HuH-7.5 (cell line): ENCODE results near the gene APOD.
A peak's percentile ranks its signal among the peaks of the same experiment; 100 is the strongest.

Experiments used
- DNase-seq: peaks from one replicate; pipeline ENCODE4 v3.0.0; 2011; ENCODE audit warnings: low spot score

The APOD gene

DNA sequence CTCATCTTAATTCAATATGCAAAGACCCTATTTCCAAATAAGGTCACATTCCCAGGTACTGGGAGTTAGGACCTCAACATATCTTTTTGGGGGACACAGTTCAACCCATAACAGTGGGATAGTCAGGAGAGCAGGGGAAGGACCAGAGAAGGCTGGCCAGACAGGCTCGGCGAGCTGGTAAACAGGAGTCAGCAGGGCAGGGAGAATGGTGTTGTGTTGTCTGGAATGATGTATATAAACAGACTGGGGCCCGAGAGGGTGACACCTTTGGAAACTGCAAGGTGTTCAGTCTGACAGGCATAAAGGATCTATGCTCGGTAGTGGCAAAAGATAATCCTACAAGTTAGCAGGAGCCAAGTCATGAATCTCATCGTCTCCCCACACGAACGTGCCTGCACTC lies 30.5 kb downstream of the APOD start:
- DNase-seq = no peak

DNA sequence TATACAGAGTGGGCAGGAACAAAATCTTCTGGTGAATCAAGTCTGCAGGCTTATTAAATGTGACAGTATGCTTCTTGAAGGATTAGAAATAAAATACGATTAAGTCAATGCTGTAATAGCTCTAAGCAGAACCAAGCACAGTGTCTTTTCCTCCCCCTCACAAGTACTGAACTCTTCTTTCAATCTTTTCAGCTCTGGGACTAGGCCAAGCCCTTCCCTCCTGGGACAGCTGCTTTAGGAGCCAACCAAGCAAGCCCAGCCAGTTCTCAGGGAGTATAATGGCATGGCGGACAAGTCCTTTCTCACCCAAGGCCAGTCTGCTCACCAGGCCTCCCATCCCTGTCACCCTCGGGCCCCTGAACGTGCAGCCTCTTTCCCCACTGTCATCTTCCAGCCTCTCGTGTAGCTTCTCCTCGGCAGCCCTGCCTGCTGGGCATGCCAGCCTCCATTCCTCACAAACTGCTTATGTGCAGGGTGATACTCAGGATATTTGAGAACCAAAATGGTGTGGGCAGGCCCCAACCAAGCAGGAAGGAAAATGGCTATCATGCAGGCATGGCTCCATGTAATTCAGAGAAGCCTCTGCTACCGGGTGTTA lies 32.3 kb downstream of the APOD start:
- no peak for DNase-seq

DNA sequence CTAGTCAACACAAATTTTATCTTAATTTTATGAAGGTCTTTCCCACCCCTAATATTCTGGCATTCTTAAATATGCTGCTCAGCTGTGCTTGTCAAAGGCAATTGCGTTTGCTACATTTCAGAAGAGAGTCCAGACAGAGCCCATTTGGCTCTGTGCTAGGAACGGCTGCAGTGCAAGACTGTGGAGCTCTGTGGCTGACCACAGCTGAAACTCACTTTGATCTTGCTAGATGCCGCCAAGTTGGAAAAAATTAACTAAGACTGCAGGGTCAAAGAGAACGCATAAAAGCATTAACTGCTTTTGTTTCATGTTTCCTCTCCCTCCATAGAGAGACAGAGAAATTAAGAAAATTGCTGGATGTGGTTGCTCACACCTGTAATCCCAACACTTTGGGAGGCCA lies 33.0 kb downstream of the APOD start:
- no peak for DNase-seq

DNA sequence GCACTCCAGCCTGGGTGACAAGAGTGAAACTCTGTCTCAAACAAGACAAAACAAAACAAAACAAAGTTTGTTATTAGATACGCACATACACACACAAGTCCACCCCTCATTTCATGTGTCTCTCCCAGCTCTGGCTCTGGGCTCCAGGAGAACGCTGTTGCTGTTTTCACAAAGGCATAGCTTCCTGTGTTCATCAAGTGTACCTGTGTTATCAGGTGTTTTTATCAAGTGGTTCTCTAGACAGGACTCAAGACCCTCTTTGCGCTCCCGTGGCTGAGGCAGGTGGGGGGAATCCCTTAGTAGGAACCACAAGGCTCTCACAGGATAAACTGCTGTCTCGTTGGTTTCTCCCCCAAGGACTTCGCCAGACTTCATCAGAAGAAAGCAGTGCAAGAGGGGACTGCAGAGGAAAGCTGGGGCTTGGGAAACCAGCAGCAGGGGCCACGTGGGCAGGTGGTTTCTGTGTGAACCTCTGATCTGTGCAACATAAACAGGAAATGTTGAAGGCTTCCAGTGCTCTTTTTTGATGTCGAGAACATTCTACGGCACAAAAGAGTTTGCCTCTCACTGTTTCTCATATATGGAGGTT lies 33.7 kb downstream of the APOD start:
- no peak for DNase-seq

DNA sequence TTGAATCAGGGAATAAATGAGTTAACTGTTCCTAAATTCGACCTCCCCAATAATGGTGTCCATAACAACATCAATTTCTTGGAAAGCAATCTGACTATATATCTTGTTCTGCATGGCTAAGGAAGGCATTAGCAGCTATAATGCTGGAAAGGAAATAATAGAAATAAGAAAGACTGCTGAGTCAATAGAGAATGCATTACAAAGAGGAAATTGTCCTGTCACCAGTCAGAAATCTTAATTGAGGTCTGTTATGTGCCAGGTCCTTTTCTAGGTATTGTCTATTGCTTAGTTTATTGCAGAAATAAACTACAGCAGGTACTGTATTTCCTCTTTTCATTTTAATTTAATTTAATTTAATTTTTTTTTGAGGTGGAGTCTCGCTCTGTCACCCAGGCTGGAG lies 34.8 kb downstream of the APOD start:
- no peak for DNase-seq

DNA sequence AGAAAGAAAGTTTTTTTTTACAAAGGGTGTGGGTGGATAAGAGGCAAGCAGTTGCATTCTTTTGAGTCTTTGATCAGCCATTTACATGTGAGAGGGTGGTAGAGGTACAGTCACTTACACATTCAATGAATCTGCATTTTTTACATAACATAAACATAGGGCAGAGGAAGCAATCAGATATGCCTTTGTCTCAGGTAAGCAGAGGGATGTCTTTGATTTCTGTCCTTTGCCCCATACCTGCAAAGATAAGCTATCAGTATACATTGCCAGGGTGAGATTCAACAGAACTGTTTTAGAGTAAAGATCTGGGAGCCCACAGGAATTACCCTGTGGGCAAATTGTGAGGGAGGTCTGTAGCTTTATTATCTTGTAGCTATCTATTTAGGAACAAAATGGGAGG lies 35.2 kb downstream of the APOD start:
- DNase-seq = no peak

DNA sequence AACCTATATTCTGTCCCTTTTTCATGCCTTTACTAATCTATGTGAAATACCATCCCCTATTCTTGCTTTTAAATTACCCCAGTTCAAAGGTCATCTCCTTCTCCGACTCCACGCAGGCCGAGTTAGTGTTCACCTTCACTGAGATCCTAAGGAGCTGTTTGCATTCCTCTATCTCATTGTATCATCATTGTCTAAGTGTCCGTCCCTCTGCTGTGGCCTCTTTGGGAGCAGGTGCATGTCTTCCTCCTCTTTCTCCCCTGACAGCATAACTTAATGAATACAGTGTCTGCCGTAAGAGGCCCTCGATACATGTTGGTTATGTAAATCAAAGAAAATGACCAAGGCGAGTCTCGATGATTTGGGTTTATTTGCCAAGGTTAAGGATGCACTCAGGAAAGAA lies 35.7 kb downstream of the APOD start:
- no peak for DNase-seq

DNA sequence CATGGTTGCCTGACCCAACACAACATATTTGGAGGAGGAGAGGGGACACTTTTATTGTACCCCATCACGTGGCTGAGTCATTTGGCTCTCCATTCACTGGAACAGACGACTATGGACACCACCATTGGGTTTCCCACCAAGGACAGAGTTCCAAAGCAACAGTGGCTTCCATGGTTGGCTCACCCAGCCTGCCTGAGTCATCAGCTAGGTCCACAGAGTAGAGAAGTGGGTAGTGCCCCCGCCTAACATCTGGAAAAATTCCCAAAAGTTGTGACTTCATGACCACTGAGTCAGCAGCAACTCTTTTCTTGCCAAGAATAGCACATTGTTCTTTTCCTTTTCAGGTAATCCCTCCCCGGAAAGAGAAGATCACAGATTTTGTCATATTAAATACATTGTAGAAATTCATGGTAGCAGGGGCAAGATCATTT lies 37.6 kb downstream of the APOD start:
- no peak for DNase-seq

DNA sequence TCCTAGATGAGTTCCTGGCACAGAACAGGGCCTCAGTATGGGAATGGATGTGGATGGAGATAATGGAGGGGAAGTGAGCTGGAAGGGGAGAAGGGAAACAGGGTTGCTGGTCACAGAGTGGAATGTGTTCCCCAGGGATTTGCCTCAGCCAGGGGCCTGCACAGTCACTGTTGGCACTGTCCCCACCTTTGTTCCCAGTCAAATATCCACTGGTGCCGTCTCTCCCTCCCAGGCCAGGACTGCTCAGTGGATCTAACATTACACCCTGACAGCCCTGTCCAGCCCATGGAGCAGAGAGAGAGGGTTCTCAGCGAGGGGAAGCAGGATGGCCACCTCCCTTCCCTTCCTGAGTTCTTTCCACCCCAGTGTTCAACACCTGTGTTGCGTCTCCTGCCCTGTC lies 39.1 kb downstream of the APOD start:
- DNase-seq = no peak

DNA sequence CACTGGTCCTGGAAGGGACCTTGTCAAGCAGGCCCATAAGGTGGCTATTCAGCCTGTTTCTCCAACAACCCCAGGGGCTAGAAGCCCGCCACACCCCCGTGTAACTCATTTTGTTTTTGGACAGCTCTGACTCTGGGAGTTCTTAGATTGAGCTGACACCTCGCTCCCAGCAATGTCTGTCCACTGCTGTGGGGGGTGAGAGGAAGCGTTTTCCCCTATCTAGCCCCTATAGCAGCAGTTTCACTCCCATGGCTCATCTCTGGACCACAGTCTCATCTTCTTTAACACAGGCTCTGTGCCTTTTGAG lies 39.6 kb downstream of the APOD start:
- DNase-seq = no peak

DNA sequence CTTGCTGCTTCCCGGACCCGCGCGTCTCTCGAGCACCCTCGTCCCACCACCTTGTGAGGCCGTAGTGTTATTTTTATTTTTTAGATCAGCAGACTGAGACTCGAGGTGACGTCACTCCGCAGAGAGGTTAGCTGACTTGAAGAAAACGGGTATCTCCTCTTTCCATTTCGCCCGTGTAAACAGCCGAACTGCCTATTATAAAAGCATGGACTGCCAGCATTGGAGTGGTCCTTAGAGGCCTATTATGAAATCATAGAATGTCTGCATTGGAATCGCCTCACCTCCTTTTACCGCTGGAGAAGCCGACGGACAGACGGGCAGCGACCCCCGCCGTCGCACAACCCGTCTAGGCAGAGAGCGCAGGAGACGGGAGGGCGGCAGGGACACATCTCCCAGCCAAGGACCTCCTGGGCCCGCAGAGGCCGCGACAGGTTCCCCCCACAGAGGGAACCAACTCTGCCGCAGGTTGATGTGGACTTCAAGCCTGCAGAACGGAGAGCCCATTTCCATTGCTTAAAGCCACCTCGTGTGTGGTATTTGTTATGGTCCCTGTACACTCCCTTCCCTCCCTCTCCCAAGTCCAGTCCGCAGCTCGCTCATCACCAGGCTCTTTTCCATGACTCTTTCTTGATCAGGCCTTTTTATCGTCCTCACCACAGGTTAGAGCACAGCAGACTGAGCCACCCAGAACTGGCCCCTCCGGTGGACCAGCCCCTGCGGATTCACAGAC lies 40.1 kb downstream of the APOD start:
- DNase-seq = peak; percentile 16

DNA sequence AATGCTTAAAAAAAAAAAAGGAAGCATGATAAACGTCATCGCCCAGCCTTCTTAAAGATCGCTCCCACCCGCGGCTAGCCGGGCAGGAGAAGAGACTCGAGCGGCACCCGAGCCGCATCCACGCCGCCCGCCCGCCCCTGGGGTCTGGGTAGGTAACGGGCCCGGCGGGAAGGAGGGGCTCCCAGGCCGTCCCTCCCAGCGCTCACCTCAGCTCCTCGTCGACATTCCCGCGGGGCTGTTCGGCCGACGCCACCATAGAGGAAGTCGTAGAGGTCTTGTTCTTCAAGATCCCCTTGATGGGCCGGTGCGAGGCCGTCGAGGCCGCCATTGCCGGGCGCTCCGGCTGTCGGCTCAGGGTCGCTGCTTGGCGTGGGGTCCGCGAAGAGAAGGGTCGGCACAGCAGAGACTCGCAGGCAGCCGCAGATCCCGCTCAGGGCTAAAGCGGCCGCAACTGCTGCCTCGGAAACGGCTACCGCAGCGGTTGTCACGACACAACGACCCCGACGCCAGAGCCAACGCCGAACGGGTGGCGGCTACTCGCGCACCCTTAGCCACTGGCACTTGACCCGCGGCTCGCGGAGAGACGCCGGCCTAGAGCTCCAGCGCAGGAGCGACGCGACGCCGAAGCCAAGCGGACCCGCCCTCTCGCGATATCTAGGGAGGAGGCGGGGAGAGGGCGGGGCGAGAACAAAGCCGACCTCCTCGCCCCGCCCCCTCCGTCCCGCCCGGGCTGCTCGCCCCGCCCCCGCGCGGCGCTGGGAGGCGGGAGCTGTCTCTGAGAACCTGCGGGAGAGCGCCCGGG lies 40.8 kb downstream of the APOD start, which contains the start of gene PPP1R2:
Gene PPP1R2 (minus strand): TSS at position 628 of the 802 bp plus-strand sequence. CDS start 300 bp downstream, at position 328.
- peak; percentile 73 for DNase-seq

DNA sequence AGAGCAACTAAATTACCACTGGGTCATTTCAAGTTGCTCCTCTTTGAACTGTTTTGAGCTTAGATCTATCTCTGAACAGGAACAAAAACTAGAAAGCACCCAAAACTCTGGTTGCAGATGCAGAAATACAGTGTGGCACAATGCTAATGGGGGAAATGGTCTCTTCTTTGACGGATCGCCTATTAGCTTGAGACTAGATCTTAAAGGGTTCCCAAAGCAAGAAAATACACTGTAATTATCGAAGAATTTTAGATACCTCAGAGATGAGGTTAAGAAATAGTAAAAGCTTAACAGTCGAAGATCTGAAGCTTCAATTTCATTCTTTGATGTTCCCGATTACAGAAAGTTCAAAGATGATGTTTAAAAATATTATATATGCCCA lies 41.4 kb downstream of the APOD start:
- no peak for DNase-seq

DNA sequence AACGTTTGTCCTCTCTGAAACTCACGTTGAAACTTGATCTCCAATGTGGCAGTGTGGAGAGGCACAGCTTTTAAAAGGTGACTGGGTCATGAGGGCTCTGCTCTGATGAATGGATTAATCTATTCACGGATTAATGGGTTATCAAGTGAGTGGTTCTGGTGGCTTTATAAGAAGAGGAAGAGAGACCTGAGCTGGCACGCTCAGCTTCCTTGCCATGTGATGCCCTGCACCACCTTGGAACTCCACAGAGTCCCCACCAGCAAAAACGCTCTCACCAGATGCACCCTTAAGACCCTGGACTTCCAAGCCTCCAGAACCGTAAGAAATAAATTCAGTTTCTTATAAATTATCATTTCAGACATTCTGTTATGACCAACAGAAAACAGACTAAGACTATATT lies 43.2 kb downstream of the APOD start:
- DNase-seq = no peak

DNA sequence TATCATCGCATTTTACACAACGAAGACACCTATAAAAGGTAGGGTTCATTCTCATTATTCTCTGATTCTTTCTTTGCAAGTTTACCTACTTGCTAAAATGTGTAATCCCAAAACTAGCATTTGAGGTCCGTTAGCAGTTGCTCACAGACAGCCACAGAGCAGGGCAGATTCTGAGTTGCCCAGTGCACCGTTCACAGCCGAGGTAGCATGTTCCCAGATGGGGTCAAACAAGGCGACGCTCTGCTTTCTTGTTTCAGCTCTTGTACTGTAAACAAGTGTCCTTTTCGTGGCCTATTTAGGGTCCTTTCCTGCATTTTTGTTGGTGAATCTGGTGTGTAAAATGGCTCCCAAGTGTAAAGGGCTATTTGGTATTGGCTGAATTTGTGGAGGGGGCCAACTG lies 43.7 kb downstream of the APOD start:
- DNase-seq = no peak

DNA sequence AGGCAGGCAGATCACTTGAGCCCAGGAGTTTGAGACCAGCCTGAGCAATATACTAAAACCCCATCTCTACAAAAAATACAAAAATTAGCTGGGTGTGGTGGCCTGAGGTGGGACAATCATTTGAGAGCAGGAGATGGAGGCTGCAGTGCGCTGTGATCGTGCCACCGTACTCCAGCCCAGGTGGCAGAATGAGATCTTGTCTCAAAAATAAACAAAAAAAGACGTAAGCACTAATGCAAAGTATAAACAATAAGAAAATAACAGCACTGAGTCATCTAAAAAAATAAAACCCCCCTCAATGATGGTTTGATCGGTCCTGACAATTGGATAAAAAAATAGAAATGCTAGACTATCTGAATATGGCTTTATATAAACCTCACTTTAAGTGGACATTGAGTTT lies 44.3 kb downstream of the APOD start:
- DNase-seq = no peak

DNA sequence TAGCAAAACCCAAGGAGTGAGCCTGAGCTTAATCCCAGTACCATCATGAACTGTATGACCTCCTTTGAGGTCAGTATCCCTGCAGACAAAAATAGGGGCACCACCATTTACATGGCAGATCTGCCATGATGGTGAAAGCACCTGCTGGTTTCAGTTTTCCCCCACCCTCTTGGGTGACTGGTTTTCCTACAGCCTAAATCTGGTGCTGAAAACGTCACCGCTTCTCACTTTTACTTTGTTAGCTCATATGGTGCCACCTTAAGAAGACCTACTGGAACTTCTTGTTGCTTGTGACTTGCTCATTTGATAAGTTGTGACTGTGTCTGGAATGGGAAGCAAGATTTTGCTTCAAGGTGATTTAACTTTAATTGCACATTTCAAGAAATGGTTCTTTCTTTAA lies 45.7 kb downstream of the APOD start:
- DNase-seq = no peak

DNA sequence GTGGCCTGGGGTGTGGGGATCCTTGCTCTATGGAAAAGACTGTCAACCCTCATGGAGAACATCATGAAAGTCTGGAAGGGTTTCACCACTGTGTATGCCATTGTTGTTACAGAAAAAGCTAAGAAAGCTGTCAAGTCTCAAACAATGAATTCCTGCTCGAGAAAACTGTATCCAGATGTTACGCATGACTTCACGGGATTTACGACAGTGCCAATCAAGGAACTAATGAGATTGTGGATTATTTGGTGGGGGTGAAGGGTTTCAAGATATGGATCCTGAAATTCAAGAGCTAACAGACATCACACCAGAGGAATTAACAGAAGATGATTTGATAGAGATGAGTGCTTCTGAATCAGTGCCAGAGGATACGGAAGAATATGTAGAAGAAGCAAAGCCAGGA lies 48.4 kb downstream of the APOD start:
- no peak for DNase-seq

DNA sequence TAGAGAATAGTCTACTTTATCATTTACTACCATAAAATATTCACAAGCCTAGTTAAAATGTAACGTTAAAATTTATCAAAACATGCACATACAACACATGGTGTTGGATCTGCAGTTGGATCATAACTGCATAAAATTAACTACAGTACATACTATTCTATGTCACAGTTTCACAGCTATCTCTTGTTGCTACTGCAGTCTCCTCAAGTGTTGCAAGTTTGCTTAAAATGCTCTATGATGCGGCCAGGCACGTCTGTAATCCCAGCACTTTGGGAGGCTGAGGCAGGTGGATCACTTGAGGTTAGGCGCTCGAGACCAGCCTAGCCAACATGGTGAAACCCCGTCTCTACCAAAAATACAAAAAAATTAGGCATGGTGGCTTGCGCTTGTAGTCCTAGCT lies 50.9 kb downstream of the APOD start:
- DNase-seq = no peak

DNA sequence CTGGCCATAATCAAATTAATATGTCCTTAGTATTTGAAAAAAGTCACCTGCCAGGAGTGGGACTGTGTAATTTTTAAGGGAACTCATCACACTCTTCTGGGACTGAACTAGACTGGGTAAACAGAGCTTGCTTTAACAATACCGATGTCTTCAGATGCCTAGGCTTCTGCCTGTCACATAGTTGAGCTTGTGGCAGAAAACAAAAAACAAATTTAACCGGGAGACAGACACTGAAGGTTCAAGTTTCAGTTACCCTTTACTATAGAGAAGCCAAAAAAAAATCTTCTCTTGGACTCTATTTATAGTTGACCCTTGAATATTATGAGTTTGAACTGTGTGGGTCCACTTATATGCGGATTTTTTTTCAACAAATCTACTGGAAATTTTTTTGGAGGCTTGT lies 51.4 kb downstream of the APOD start:
- no peak for DNase-seq

DNA sequence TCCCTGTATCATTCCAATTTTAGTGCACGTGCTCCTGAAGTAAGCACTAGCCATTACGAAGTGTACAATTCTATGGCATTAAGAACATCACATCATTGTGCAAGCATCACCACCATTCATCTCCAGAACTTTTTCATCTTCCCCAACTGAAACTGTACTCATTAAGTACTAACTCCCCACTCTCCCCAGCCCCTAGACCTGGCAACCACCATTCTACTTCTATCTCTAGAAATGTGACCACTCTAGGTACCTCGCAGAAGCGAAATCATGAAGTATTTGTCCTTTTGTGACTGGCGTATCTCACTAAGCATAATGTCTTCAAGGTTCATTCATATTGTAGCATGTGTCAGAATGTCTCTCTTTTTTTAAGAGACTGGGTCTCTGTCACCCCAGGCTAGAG lies 52.1 kb downstream of the APOD start:
- no peak for DNase-seq

DNA sequence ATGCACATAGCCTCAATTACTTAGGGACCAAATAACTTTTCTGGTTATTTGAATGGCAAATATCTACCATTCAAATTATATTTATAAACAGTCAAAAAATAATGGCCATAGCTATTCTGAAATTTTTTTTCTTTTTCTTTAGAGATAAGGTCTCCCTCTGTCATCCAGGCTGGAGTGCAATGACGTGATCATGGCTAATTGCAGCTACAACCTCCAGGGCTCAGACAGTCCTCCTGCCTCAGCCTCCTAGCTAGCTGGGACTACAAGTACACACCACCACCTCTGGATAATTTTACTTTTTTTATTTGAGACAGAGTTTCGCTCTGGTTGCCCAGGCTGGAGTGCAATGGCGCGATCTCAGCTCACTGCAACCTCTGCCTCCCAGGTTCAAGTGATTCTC lies 57.2 kb downstream of the APOD start:
- DNase-seq = no peak
